Calu3 (cell line): Measurements from ENCODE around the gene COA3. TPM values are rescaled to one million over a fixed set of nuclear protein-coding genes. Genes with fewer than 3 reads are reported as not detected.

Source experiments
- BruUV-seq: library from RNA; stranded (reverse); fragments of 400-500 nt; replicated peaks from 2 replicates; lab custom pipeline; 2021; lab: Mats Ljungman, UMichigan
- CTCF ChIA-PET: fragments of 300-600 bp; sonication (Branson Sonifier 250); formaldehyde crosslinking; loops from one replicate; lab custom pipeline; 2022; ENCODE audit warnings: antibody characterized with exemption; lab: Charles Lee
- DNase-seq: peaks from one replicate; pipeline ENCODE4 v3.0.0; 2022
- H3K27ac Mint-ChIP-seq: one replicate; pipeline ENCODE4 v1.8.0; 2022; ENCODE audit warnings: mixed read lengths; ENCODE audit not compliant: unreplicated experiment
- H3K27me3 Mint-ChIP-seq: one replicate; pipeline ENCODE4 v1.8.0; 2022; ENCODE audit warnings: mixed read lengths; ENCODE audit not compliant: unreplicated experiment
- H3K36me3 Mint-ChIP-seq: one replicate; pipeline ENCODE4 v1.8.0; 2022; ENCODE audit warnings: mild to moderate bottlenecking, moderate library complexity, mixed read lengths; ENCODE audit not compliant: insufficient read depth, unreplicated experiment
- H3K4me1 Mint-ChIP-seq: one replicate; pipeline ENCODE4 v1.8.0; 2022; ENCODE audit warnings: mild to moderate bottlenecking, low read depth, mixed read lengths; ENCODE audit not compliant: unreplicated experiment
- H3K4me3 Mint-ChIP-seq: one replicate; pipeline ENCODE4 v1.8.0; 2022; ENCODE audit warnings: mild to moderate bottlenecking, low read depth, moderate library complexity, mixed read lengths; ENCODE audit not compliant: unreplicated experiment
- H3K9me3 Mint-ChIP-seq: one replicate; pipeline ENCODE4 v1.8.0; 2022; ENCODE audit warnings: low read depth, mixed read lengths; ENCODE audit not compliant: unreplicated experiment
- intact Hi-C: fragments of 100-400 bp; cut with micrococcal nuclease; formaldehyde crosslinking; loops from one replicate; pipeline ENCODE4 v1.10.0; 2022; ENCODE audit not compliant: unreplicated experiment
- total RNA-seq: library from RNA; stranded (reverse); gene quantifications from 2 replicates; pipeline ENCODE4 v1.2.3, GENCODE V29; 2022
- TF ChIP-seq, protein P1 (sequence below): fragments of 200-600 bp; IDR thresholded peaks from one replicate; pipeline ENCODE4 v1.8.0; 2022; ENCODE audit warnings: antibody characterized with exemption; ENCODE audit not compliant: unreplicated experiment

The COA3 gene
- total RNA-seq, 1 experiment from 2014 or later = 99.9 TPM

DNA sequence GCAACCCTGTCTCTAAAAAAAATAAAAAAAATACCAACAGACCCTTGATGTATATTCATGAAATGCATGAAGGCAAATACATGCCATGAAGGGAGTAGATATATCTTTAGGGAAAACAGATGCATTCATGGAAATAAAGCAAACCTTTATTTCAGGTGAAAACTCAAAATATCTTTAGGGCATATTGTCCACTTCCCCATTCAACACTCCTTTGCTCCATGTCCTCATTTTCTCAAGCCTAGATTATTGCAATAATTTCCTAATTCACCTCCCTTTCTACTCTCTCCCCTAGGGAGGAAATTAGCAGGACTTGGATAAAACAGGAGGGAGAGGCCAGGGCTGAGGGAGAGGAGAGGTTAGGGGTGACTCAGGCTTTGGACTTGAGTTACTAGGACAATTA is 31.0 kb downstream of the COA3 start:
- no TSS peak for BruUV-seq
- H3K36me3 Mint-ChIP-seq = no peaks in the 10 kb centered on the region
- peaks cover 56% of the 10 kb centered on the region for H3K27me3 Mint-ChIP-seq
- no peaks in the 10 kb centered on the region for H3K9me3 Mint-ChIP-seq
- no peak overlapping the region for H3K27ac Mint-ChIP-seq
- CTCF ChIA-PET = interaction anchor here (0.7 kb wide), 1 partner anchor 189 kb away, joined by 3 read pairs; no protein-coding TSS in a partner anchor
- intact Hi-C loops = loop anchor here (10.0 kb wide), 2 partner anchors 63 to 93 kb away; partner anchors contain the start of gene PLEKHH3
- peaks cover 8% of the 10 kb centered on the region for H3K4me1 Mint-ChIP-seq
- DNase-seq = no peak
- no peak overlapping the region for H3K4me3 Mint-ChIP-seq
- TF ChIP-seq, protein P1, sequence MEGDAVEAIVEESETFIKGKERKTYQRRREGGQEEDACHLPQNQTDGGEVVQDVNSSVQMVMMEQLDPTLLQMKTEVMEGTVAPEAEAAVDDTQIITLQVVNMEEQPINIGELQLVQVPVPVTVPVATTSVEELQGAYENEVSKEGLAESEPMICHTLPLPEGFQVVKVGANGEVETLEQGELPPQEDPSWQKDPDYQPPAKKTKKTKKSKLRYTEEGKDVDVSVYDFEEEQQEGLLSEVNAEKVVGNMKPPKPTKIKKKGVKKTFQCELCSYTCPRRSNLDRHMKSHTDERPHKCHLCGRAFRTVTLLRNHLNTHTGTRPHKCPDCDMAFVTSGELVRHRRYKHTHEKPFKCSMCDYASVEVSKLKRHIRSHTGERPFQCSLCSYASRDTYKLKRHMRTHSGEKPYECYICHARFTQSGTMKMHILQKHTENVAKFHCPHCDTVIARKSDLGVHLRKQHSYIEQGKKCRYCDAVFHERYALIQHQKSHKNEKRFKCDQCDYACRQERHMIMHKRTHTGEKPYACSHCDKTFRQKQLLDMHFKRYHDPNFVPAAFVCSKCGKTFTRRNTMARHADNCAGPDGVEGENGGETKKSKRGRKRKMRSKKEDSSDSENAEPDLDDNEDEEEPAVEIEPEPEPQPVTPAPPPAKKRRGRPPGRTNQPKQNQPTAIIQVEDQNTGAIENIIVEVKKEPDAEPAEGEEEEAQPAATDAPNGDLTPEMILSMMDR = no peak

DNA sequence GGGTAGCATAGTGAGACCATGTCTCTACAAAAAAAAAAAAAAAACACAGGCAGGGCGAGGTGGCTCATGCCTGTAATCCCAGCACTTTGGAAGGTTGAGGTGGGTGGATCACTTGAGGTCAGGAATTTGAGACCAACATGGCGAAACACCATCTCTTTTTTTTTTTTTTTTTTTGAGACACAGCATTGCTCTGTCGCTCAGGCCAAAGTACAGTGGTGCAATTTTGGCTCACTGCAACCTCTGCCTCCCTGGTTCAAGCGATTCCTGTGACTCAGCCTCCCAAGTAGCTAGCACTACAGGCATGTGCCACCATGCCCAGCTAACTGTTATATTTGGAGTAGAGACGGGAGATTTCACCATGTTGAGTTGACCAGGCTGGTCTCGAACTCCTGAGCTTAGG is 32.4 kb downstream of the COA3 start:
- no peak overlapping the region for H3K27ac Mint-ChIP-seq
- no peak for DNase-seq

DNA sequence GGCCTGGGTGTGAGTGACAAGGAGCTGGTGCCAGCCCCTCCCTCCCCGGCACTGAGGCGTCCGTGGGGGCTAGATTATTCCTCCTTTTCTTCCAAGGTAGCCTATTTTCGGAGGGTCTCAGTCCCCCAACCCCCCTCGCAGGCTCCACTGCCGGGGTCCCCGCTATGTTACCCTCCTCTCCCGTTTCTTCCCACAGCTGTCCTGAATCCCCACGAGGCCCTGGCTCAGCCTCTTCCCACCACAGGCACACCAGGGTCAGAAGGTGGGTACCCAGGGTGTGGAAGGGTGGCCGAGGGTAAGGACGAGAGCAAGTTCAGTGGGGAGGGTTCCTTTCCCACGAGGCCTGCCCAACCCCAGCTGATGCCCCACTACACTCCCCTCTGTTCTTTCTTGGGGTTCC is 36.9 kb downstream of the COA3 start:
- CTCF ChIA-PET = interaction anchor here (1.2 to 3.7 kb wide), 3 partner anchors 12 to 184 kb away, joined by 3 to 19 read pairs (median 4); partner anchors contain the start of genes PSMC3IP and VPS25
- H3K4me3 Mint-ChIP-seq = peak overlapping the region; percentile 58
- TF ChIP-seq, protein P1 = no peak

More for the DNA sequence above, 32.4 kb downstream of the COA3 start:
- intact Hi-C loops = loop anchor here (10.0 kb wide), 2 partner anchors 61 to 91 kb away; partner anchors contain the start of gene PLEKHH3
- no peaks in the 10 kb centered on the region for H3K36me3 Mint-ChIP-seq
- H3K4me1 Mint-ChIP-seq = no peaks in the 10 kb centered on the region
- H3K4me3 Mint-ChIP-seq = no peak overlapping the region
- CTCF ChIA-PET = interaction anchor here (0.7 kb wide), 1 partner anchor 1769 kb away, joined by 5 read pairs; no protein-coding TSS in a partner anchor
- H3K9me3 Mint-ChIP-seq = no peaks in the 10 kb centered on the region
- BruUV-seq = no TSS peak
- peaks cover 69% of the 10 kb centered on the region for H3K27me3 Mint-ChIP-seq
- TF ChIP-seq, protein P1 = no peak

DNA sequence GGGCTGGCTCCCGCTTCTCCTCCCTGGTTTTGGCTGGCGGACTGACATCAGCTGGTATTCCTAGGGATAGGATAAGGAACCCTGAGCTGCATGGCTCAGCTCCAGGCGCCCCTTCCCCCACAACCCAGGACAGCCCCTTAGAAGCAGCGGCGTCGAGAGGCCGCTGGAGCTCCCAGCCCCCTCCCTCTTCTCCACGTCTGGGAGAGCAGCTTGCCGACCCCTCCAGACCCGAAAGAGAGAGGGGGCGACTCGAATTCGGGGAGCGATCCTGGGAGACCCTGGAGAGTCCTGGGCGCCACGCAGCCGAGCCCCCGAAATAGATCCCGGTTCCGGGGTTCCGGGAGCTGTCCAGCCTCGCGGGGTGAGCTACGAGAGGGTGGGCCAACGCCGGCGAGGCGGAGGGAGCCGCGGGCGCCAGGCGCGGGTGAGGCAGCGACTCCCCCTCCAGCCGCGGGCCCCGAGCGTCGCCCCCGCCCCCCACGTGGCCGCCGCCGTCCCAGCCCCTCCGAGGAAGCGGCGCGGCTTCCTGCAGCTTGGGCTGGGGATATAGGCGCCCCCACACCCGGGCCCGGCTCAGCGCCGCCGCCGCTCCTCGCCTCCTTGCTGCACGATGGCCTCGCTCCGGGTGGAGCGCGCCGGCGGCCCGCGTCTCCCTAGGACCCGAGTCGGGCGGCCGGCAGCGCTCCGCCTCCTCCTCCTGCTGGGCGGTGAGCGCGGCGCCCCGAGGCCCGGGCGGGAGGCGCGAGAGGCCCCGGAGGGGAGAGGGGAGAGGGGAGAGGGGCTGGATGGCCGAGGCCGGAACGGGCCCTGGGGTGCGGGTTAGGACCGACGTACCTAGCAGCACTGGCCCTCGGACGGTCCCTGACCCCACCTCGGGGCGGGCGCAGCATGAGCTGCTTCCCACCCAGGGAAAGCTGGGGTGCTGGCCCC is 37.6 kb downstream of the COA3 start, which contains the start of gene RAMP2:
Gene RAMP2 (plus strand): TSS at position 576 of the 930 bp plus-strand sequence. CDS start 35 bp downstream, at position 611.
- intact Hi-C loops = loop anchor here (10.0 kb wide), 2 partner anchors 56 to 86 kb away; partner anchors contain the start of gene PLEKHH3

More for the DNA sequence above, 36.9 kb downstream of the COA3 start:
- Mint-ChIP-seq H3K27ac (no peak overlapping the region), H3K4me1 (peaks cover 12% of the 10 kb centered on the region), H3K36me3 (no peaks in the 10 kb centered on the region), H3K27me3 (peaks cover 90% of the 10 kb centered on the region), H3K9me3 (no peaks in the 10 kb centered on the region)
- intact Hi-C loops = loop anchor here (10.0 kb wide), 2 partner anchors 57 to 87 kb away; partner anchors contain the start of gene PLEKHH3
- no peak for DNase-seq
- BruUV-seq = no TSS peak

More for the DNA sequence above, 37.6 kb downstream of the COA3 start, which contains the start of gene RAMP2:
- Mint-ChIP-seq H3K9me3 (no peaks in the 10 kb centered on the region), H3K4me1 (peaks cover 12% of the 10 kb centered on the region), H3K27me3 (peaks cover 93% of the 10 kb centered on the region), H3K27ac (no peak within 1 kb of the TSS), H3K4me3 (peak within 1 kb of the TSS; percentile 58), H3K36me3 (no peaks in the 10 kb centered on the region)
- BruUV-seq = no TSS peak
- DNase-seq = peak; percentile 36
- CTCF ChIA-PET = interaction anchor here (0.9 to 3.7 kb wide), 5 partner anchors 10 to 183 kb away, joined by 3 to 19 read pairs (median 4); partner anchors contain the start of genes PSMC3IP and VPS25
- TF ChIP-seq, protein P1 = no peak
